ENCODE measurements around the gene TUT4. TPM values are rescaled to one million over a fixed set of nuclear protein-coding genes. Genes with fewer than 3 reads are reported as not detected.
A peak's percentile ranks its signal among the peaks of the same experiment; 100 is the strongest.

The TUT4 gene
- polyA plus RNA-seq, 6 donors from 2014 or later: 35.7 to 47.9 (median 38.8) TPM

DNA sequence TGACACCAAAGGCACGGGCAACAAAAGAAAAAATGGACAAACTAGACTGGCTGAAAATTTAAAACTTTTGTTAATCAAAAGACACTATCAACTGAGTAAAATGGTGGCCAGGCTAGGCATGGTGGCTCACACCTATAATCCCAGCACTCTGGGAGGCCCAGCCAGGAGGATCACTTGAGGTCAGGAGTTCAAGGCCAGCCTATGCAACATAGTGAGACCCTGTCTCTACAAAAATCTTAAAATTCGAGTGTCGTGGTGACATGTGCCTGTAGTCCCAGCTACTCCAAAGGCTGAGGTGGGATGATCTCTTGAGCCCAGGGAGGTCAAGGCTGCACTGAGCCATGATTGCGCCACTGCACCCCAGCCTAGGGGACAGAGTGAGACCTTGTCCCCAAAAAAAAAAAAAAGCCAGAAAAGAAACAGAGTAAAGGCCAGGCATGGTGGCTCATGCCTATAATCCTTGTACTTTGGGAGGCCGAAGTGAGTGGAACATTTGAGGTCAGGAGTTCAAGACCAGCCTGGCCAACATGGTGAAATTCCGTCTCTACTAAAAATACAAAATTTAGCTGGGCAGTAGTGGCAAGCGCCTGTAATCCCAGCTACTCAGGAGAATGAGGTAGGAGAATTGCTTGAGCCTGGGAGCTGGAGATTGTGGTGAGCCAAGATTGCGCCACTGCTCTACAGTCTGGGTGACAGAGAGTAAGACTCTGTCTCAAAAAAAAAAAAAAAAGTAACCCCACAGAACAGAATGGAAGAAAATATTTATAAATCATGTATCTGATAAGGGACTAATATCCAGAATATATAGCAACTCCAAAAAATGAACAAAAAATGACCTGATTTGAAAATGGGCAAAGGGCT, 8.0 kb downstream of the TUT4 start:
- Mint-ChIP-seq H3K36me3 (peaks cover 8 to 10% of the 10 kb centered on the region in 2 donors), H3K4me3 (no peak overlapping the region), H3K27ac (peak overlapping the region in 2 of 6 donors; percentile 32 to 41), H3K27me3 (no peaks in the 10 kb centered on the region), H3K9me3 (peaks cover 0 to 32% (median 13%) of the 10 kb centered on the region in 7 donors), H3K4me1 (peaks cover 11 to 54% (median 39%) of the 10 kb centered on the region in 3 donors)
- DNase-seq: no peak
- ATAC-seq (ENCODE audit: low read depth in 2 of 2): no peak

DNA sequence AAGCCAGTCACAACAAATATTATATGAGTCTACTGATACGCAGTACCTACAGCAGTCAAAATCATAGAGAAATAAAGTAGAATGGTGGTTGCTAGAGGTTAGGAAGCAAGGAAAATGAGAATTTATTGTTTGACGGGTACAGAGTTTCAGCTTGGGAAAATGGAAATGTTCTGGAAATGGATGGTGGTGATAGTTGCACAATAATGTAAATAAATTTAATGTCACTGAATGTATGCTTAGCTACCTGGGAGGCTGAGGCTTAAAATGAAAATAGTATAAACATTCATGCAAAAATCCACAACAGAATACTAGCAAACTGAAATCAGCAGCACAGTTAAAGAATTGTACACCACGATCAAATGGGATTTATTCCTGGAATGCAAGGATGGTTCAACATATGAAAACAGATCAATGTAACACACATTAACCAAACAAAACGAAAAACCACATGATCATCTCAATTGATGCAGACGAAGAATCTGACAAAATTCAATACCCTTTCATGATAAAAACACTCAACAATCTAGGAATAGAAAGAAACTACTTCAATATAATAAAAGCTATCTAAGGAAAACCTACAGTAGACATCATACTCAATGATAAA, 10.7 kb downstream of the TUT4 start:
- DNase-seq: no peak
- no peak for ATAC-seq (ENCODE audit: low read depth in 2 of 2)
- Mint-ChIP-seq H3K9me3 (peaks cover 0 to 32% (median 13%) of the 10 kb centered on the region in 7 donors), H3K4me3 (no peak overlapping the region), H3K36me3 (peaks cover 11 to 15% of the 10 kb centered on the region in 2 donors), H3K27me3 (no peaks in the 10 kb centered on the region), H3K4me1 (peaks cover 15 to 60% (median 39%) of the 10 kb centered on the region in 3 donors), H3K27ac (peak overlapping the region in 1 of 6 donors; percentile 30)

DNA sequence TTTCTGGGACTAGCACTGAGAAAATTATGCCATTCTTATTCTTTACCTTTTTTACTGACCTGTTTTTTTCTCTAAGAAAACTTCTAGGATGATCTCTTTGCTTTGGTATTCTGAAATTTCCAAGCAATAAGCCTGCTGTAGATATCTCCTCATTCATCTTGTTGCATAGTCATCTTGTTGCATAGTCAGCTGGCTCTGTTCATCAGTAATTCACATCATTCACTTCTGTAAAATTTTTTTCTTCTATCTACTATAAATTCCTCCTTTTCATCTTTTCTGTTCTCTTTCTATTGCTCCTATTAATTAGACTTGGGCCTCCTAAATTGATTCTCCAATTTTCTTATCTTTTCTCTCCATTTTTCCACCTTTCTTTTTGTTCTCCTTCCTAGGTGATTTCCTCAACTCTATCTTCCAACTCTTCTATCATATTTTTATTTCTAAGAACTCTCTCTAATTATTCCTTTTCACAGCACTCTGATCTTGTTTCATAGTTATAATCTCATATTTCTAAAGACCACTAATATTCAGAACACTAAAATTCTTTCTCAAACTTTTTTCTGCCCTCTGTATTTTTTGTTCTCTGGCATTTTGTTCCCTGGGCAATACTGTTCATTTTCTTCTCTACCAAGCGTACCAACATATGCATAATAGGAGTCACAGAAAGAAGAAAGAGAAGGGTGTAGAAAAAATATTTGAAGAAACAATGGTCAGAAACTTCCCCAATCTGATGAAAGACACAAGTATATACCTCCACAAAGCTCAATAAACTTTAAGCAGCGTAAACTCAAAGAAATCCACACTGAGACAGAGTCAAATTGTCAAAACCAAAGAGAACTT, 17.7 kb downstream of the TUT4 start:
- H3K9me3 Mint-ChIP-seq: peaks cover 3 to 13% (median 7%) of the 10 kb centered on the region in 7 donors
- H3K36me3 Mint-ChIP-seq: peaks cover 14 to 18% of the 10 kb centered on the region in 2 donors
- peak overlapping the region in 3 of 6 donors; percentile 2 to 57 (median 44) for H3K27ac Mint-ChIP-seq
- H3K4me3 Mint-ChIP-seq: peak overlapping the region in 6 of 8 donors; percentile 4 to 63 (median 16)
- ATAC-seq (ENCODE audit: low read depth in 2 of 2) (no peak), DNase-seq (no peak)
- no peaks in the 10 kb centered on the region for H3K27me3 Mint-ChIP-seq
- peaks cover 50 to 84% (median 70%) of the 10 kb centered on the region in 3 donors for H3K4me1 Mint-ChIP-seq

GRCh38 chr1:52533713-52534112, 19.2 kb downstream of the TUT4 start:
- no peak for DNase-seq
- H3K36me3 Mint-ChIP-seq: peaks cover 14 to 18% of the 10 kb centered on the region in 2 donors
- H3K9me3 Mint-ChIP-seq: peaks cover 3 to 13% (median 7%) of the 10 kb centered on the region in 7 donors
- peak overlapping the region in 4 of 8 donors; percentile 30 to 68 (median 38) for H3K4me3 Mint-ChIP-seq
- H3K27ac Mint-ChIP-seq: peak overlapping the region in 4 of 6 donors; percentile 12 to 91 (median 82)
- H3K27me3 Mint-ChIP-seq: no peaks in the 10 kb centered on the region
- no peak for ATAC-seq (ENCODE audit: low read depth in 2 of 2)
- H3K4me1 Mint-ChIP-seq: peaks cover 42 to 78% (median 58%) of the 10 kb centered on the region in 3 donors

DNA sequence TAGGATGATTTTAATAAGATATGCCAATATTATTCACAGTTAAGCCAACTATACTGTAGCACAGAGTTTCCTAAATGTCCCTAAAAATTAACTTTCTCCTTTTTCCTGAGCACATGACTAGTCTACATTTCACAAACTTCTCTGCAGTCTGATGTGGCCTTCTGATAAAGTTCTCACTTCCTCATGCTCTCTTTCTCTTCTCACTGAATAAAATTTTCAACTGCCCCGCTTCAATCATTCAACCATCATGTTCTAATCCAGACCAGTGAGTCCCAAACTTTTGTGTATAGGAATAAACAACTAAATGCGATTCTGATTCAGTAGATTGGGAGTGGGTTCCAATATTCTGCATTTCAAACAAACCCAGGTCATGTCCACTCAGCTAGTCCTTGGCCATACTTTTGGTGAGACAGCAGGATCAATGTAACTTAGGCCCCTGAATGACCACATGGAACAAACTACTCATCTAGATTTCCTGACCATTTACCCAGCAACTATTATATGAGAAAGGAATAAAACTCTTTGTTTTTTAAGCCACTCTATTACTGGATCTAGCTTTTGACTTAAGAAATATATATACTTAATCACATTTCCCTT, 20.1 kb downstream of the TUT4 start:
- H3K9me3 Mint-ChIP-seq: peaks cover 3 to 13% (median 7%) of the 10 kb centered on the region in 7 donors
- ATAC-seq (ENCODE audit: low read depth in 2 of 2) (peak; percentile 63 to 69), DNase-seq (peak; percentile 18)
- peaks cover 39 to 70% (median 53%) of the 10 kb centered on the region in 3 donors for H3K4me1 Mint-ChIP-seq
- H3K27ac Mint-ChIP-seq: peak overlapping the region; percentile 0 to 94 (median 82)
- peaks cover 14 to 18% of the 10 kb centered on the region in 2 donors for H3K36me3 Mint-ChIP-seq
- peak overlapping the region; percentile 0 to 63 (median 42) for H3K4me3 Mint-ChIP-seq
- no peaks in the 10 kb centered on the region for H3K27me3 Mint-ChIP-seq

- peaks cover 3 to 13% (median 7%) of the 10 kb centered on the region in 7 donors for H3K9me3 Mint-ChIP-seq
- H3K27me3 Mint-ChIP-seq: no peaks in the 10 kb centered on the region
- H3K36me3 Mint-ChIP-seq: peaks cover 11 to 13% of the 10 kb centered on the region in 2 donors
- DNase-seq (no peak), ATAC-seq (ENCODE audit: low read depth in 2 of 2) (peak in 1 of 2 donors; percentile 36)
- H3K4me1 Mint-ChIP-seq: peaks cover 36 to 65% (median 49%) of the 10 kb centered on the region in 3 donors
- peak overlapping the region in 7 of 8 donors; percentile 17 to 80 (median 61) for H3K4me3 Mint-ChIP-seq
- peak overlapping the region in 5 of 6 donors; percentile 0 to 94 (median 87) for H3K27ac Mint-ChIP-seq
Observed at GRCh38 chr1:52532247-52532646, 20.6 kb downstream of the TUT4 start.

GRCh38 chr1:52531249-52531872, 21.5 kb downstream of the TUT4 start:
- Mint-ChIP-seq H3K4me1 (peaks cover 32 to 63% (median 47%) of the 10 kb centered on the region in 3 donors), H3K27ac (peak overlapping the region in 5 of 6 donors; percentile 42 to 94 (median 87)), H3K36me3 (peaks cover 10% of the 10 kb centered on the region in 2 donors), H3K9me3 (peaks cover 3 to 13% (median 7%) of the 10 kb centered on the region in 7 donors), H3K4me3 (peak overlapping the region in 6 of 8 donors; percentile 12 to 80 (median 55)), H3K27me3 (no peaks in the 10 kb centered on the region)
- ATAC-seq (ENCODE audit: low read depth in 2 of 2): peak; percentile 21 to 40
- no peak for DNase-seq

DNA sequence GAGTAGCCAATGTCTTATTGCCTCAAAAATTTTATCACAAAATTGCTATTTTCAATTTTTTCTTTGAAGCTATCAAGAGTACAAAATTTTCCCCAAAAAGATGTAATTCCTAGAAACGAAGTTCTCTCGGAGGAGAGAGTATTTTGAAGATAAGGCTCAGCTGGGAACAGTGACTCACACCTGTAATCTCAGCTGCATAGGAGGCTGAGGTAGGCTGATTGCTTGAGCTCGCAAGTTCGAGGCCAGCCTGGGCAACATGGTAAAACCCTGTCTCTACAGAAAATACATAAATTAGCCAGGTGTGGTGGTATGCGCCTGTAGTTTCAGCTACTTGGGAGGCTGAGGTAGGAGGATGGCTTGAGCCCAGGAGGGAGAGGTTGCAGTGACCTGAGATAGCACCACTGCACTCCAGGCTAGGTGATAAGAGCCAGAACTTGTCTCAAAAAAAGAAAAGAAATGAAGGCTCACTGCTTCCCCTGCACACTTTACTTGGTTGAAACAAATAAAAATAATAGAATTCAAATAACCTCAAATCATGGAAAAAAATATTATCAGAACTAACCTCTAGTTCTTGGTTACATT, 22.2 kb downstream of the TUT4 start:
- Mint-ChIP-seq H3K9me3 (peaks cover 3 to 9% (median 7%) of the 10 kb centered on the region in 7 donors), H3K4me3 (peak overlapping the region in 2 of 8 donors; percentile 53 to 54), H3K4me1 (peaks cover 32 to 56% (median 41%) of the 10 kb centered on the region in 3 donors), H3K27me3 (no peaks in the 10 kb centered on the region), H3K36me3 (peaks cover 10 to 13% of the 10 kb centered on the region in 2 donors), H3K27ac (peak overlapping the region in 3 of 6 donors; percentile 32 to 91 (median 75))
- no peak for ATAC-seq (ENCODE audit: low read depth in 2 of 2)
- no peak for DNase-seq

DNA sequence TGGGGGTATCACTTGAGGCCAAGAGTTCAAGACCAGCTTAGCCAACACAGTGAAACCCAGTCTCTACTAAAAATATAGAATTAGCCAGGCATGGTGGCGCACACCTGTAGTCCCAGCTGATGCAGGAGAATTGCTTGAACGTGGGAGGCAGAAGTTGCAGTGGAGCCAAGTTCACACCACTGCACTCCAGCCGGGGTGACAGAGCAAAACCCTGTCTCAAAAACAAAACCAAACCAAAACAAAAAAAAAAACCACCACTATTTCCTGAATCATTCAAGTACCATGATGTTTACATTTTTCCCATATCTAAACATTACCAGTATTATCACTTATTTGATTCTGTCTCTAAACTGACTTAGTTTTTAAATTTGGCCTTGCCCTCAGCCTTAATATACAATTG, 29.5 kb downstream of the TUT4 start:
- Mint-ChIP-seq H3K4me3 (peak overlapping the region in 1 of 8 donors; percentile 47), H3K36me3 (peaks cover 7 to 13% of the 10 kb centered on the region in 2 donors), H3K27me3 (no peaks in the 10 kb centered on the region), H3K4me1 (peaks cover 0 to 18% (median 5%) of the 10 kb centered on the region in 3 donors), H3K9me3 (no peaks in the 10 kb centered on the region), H3K27ac (peak overlapping the region in 2 of 6 donors; percentile 14 to 51)
- ATAC-seq (ENCODE audit: low read depth in 2 of 2) (no peak), DNase-seq (no peak)

GRCh38 chr1:52520148-52520547, 32.7 kb downstream of the TUT4 start:
- DNase-seq: no peak
- H3K27me3 Mint-ChIP-seq: no peaks in the 10 kb centered on the region
- ATAC-seq (ENCODE audit: low read depth in 2 of 2): no peak
- H3K9me3 Mint-ChIP-seq: no peaks in the 10 kb centered on the region
- H3K36me3 Mint-ChIP-seq: peaks cover 10 to 12% of the 10 kb centered on the region in 2 donors
- H3K4me3 Mint-ChIP-seq: no peak overlapping the region
- peak overlapping the region in 1 of 6 donors; percentile 2 for H3K27ac Mint-ChIP-seq
- H3K4me1 Mint-ChIP-seq: peaks cover 0 to 19% (median 19%) of the 10 kb centered on the region in 3 donors

- H3K4me1 Mint-ChIP-seq: peaks cover 0 to 19% (median 9%) of the 10 kb centered on the region in 3 donors
- H3K27me3 Mint-ChIP-seq: no peaks in the 10 kb centered on the region
- H3K4me3 Mint-ChIP-seq: no peak overlapping the region
- no peak for DNase-seq
- H3K27ac Mint-ChIP-seq: peak overlapping the region in 1 of 6 donors; percentile 31
- no peak for ATAC-seq (ENCODE audit: low read depth in 2 of 2)
- H3K36me3 Mint-ChIP-seq: peaks cover 5 to 8% of the 10 kb centered on the region in 2 donors
- no peaks in the 10 kb centered on the region for H3K9me3 Mint-ChIP-seq
Observed at GRCh38 chr1:52518962-52519361, 33.9 kb downstream of the TUT4 start.

All from naive B cell (primary cell).